Kidney (tissue), 14 donors: ENCODE results near the gene GAS7. TPM values are rescaled to one million over a fixed set of nuclear protein-coding genes. Genes with fewer than 3 reads are reported as not detected.

Experiments
- DNase-seq, 5 donors: peaks; one replicate each; pipeline ENCODE4 v3.0.0-alpha.2; 2013 to 2020
- FAIRE-seq: peaks from 2 replicates; lab custom pipeline; 2012; peaks lifted over from hg19 to GRCh38; lab: Jason Lieb, UNC
- H3K27ac ChIP-seq, 2 donors: one replicate each; pipeline ENCODE4 v1.7.0; 2013; ENCODE audit warnings: low read depth in 2 of 2, low read length in 2 of 2, inconsistent platforms in 1 of 2
- H3K27me3 ChIP-seq: one replicate; pipeline ENCODE4 v1.7.1; 2013; ENCODE audit warnings: low read length, inconsistent platforms; ENCODE audit not compliant: control insufficient read depth, insufficient read depth
- H3K36me3 ChIP-seq, 3 donors: one replicate each; pipeline versions ENCODE4 v1.7.0 to v1.7.1; 2013; ENCODE audit warnings: low read length in 3 of 3, control low read depth in 1 of 3, inconsistent platforms in 1 of 3; ENCODE audit not compliant: insufficient read depth in 3 of 3, control insufficient read depth in 2 of 3
- H3K4me1 ChIP-seq, 3 donors: one replicate each; pipeline versions ENCODE4 v1.7.0 to v1.7.1; 2013; ENCODE audit warnings: low read length in 3 of 3, inconsistent platforms in 1 of 3, low read depth in 1 of 3; ENCODE audit not compliant: control insufficient read depth in 2 of 3, insufficient read depth in 2 of 3
- H3K4me3 ChIP-seq, 3 donors: one replicate each; pipeline versions ENCODE4 v1.7.0 to v1.8.1; 2013; ENCODE audit warnings: low read length in 3 of 3, control low read depth in 1 of 3, inconsistent platforms in 1 of 3
- H3K9ac ChIP-seq, 3 donors: one replicate each; pipeline versions ENCODE4 v1.7.0 to v1.7.1; 2013; ENCODE audit warnings: low read length in 3 of 3, control low read depth in 1 of 3, inconsistent platforms in 1 of 3
- H3K9me3 ChIP-seq, 3 donors: one replicate each; pipeline versions ENCODE4 v1.7.0 to v1.7.1; 2013; ENCODE audit warnings: low read length in 3 of 3, control low read depth in 1 of 3, inconsistent platforms in 1 of 3; ENCODE audit not compliant: control insufficient read depth in 2 of 3, insufficient read depth in 1 of 3
- intact Hi-C: fragments of 100-400 bp; cut with DNase I; formaldehyde crosslinking; loops from one replicate; pipeline ENCODE4 v1.11.1; 2022
- polyA plus RNA-seq: library from polyadenylated mRNA; stranded (reverse); fragments of 350-450 nt; fragmentation: Illumina TruSeq; extraction: RNeasy Lipid Tissue Mini Kit (QIAGEN cat#74804); gene quantifications from one replicate; pipeline ENCODE4 v1.2.3, GENCODE V29; 2014; ENCODE audit warnings: low read depth, low replicate concordance; ENCODE audit not compliant: insufficient read depth
- total RNA-seq: library from RNA; stranded (reverse); fragmentation: NEBNext Ultra II Directional; extraction: Animal tissue kit (Norgen Biotek cat#: 25700); gene quantifications from one replicate; pipeline ENCODE4 v1.2.1, GENCODE V29; 2021
- TF ChIP-seq, protein P1 (sequence below): IDR thresholded peaks from 3 replicates; pipeline ENCODE4 v1.5.1; 2012; ENCODE audit warnings: mild to moderate bottlenecking, moderate library complexity, borderline replicate concordance; ENCODE audit not compliant: insufficient read depth; ENCODE audit errors: extremely low read depth
- donor health status: control.
- donor health status: control.
- donor health status: control.
- donor health status: control.
- donor health status: control.
- donor health status: DM: yes; HTN: yes; CAD: no.
- donor health status: Normal renal cell carcinoma (clear cell type).

Gene GAS7
- total and polyA plus RNA-seq, 2 donors from 2014 or later = 1.1 to 20.5 TPM

DNA sequence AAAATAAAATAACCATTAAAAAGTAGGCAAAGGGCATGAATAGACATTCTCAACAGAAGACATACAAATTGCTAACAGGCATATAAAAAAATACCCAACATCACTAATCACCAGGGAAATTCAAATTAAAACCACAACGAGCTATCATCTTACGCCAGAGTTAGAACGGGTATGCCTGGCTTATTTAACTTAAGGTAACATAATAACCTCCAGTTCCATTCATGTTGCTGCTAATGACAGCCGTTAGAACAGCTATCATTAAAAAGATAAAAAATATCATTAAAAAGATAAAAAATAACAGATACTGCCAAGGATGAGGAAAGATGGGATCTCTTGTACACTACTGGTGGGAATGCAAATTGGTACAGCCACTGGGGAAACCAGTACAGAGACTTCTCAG is 89.3 kb downstream of the GAS7 start:
- H3K36me3 ChIP-seq = no peaks in the 10 kb centered on the region
- TF ChIP-seq, protein P1, sequence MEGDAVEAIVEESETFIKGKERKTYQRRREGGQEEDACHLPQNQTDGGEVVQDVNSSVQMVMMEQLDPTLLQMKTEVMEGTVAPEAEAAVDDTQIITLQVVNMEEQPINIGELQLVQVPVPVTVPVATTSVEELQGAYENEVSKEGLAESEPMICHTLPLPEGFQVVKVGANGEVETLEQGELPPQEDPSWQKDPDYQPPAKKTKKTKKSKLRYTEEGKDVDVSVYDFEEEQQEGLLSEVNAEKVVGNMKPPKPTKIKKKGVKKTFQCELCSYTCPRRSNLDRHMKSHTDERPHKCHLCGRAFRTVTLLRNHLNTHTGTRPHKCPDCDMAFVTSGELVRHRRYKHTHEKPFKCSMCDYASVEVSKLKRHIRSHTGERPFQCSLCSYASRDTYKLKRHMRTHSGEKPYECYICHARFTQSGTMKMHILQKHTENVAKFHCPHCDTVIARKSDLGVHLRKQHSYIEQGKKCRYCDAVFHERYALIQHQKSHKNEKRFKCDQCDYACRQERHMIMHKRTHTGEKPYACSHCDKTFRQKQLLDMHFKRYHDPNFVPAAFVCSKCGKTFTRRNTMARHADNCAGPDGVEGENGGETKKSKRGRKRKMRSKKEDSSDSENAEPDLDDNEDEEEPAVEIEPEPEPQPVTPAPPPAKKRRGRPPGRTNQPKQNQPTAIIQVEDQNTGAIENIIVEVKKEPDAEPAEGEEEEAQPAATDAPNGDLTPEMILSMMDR = no peak

DNA sequence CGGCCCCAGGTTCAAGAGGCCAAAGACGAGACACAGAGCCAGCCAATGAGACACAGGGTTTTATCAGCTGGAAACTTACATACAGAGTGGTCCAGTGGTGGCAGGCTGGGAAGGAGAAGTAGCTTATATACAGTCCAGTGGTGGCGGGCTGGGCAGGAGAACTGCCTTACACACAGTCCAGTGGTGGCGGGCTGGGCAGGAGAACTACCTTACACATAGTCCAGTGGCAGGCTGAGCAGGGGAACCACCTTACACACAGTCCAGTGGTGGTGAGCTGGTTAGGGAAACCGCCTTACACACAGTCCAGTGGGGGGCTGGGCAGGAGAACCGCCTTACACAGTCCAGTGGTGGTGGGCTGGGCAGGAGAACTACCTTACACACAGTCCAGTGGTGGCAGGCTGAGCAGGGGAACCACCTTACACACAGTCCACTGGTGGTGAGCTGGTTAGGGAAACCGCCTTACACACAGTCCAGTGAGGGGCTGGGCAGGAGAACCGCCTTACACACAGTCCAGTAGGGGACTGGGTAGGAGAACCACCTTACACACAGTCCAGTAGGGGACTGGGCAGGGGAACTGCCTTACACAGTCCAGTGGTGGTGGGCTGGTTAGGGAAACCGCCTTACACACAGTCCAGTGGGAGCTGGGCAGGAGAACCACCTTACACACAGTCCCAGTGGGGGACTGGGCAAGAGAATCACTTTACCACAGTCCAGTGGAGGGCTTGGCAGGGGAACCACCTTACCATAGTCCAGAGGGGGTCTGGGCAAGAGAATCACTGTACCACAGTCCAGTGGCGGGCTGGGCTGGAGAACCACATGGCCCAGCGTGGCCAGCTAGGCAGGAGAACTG is 90.9 kb downstream of the GAS7 start:
- H3K27me3 ChIP-seq = no peaks in the 10 kb centered on the region
- no peaks in the 10 kb centered on the region for H3K9me3 ChIP-seq
- intact Hi-C loops = no loop called here
- peaks cover 0 to 4% (median 0%) of the 10 kb centered on the region in 3 donors for H3K4me1 ChIP-seq
- no peak overlapping the region for H3K9ac ChIP-seq
- H3K36me3 ChIP-seq = no peaks in the 10 kb centered on the region
- TF ChIP-seq, protein P1 = no peak
- no peak overlapping the region for H3K27ac ChIP-seq
- DNase-seq (peak in 1 of 5 donors; percentile 55), FAIRE-seq (no peak)
- H3K4me3 ChIP-seq = no peak overlapping the region

More for the DNA sequence above, 89.3 kb downstream of the GAS7 start:
- FAIRE-seq (no peak), DNase-seq (no peak)
- H3K4me1 ChIP-seq = peaks cover 0 to 4% (median under 1%) of the 10 kb centered on the region in 3 donors
- H3K4me3 ChIP-seq = no peak overlapping the region
- H3K9ac ChIP-seq = no peak overlapping the region
- H3K9me3 ChIP-seq = no peaks in the 10 kb centered on the region
- intact Hi-C loops = no loop called here
- H3K27ac ChIP-seq = no peak overlapping the region
- H3K27me3 ChIP-seq = no peaks in the 10 kb centered on the region

DNA sequence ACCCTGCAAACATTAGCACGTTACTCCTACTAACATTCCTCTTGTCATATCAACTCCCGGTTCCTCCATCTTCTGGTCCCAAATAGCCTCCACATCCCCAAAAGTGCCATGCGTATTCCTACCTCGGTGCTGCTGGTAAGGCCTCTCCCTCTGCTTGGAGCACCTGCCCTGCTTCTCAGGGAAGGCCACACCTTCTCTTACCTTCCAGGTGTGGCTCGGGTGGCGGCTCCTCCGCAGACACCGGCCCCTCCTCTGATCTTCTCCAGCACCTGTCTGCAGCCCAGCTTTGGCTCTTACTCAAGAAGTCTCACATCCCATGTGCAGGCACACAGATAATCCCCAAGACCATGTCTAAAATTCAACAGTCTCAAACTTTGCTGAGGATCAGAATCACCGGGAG is 92.3 kb downstream of the GAS7 start:
- Histone ChIP-seq H3K9me3 (no peaks in the 10 kb centered on the region), H3K4me3 (no peak overlapping the region), H3K4me1 (peaks cover 0 to 4% (median 0%) of the 10 kb centered on the region in 3 donors), H3K27me3 (no peaks in the 10 kb centered on the region), H3K9ac (no peak overlapping the region), H3K27ac (no peak overlapping the region), H3K36me3 (no peaks in the 10 kb centered on the region)
- intact Hi-C loops = no loop called here
- TF ChIP-seq, protein P1 = no peak
- FAIRE-seq = no peak
- DNase-seq = peak in 1 of 5 donors; percentile 57
